HepG2 (cell line): Measurements from ENCODE around the gene CALML4. TPM values are rescaled to one million over a fixed set of nuclear protein-coding genes. Genes with fewer than 3 reads are reported as not detected.

Experiments used
- ATAC-seq: fragments of 200-7000 bp; cut with Tn5 transposase; 3 replicates; pipeline ENCODE4 v1.9.1; 2020; ENCODE audit warnings: mild to moderate bottlenecking, moderate library complexity
- BruUV-seq: library from RNA; stranded (reverse); fragments of 400-500 nt; replicated peaks from 2 replicates; lab custom pipeline; 2021; lab: Mats Ljungman, UMichigan
- CTCF ChIA-PET: fragments of 300-600 bp; formaldehyde crosslinking; extraction: SDS; loops from one replicate; lab custom pipeline; 2021; ENCODE audit warnings: low total read pairs, inconsistent platforms, low intra/inter-chr PET ratio; lab: Yijun Ruan, JAX
- POLR2A ChIA-PET: fragments of 350-600 bp; sonication (Branson Sonifier 250); formaldehyde crosslinking; loops from one replicate; lab custom pipeline; 2020; ENCODE audit warnings: antibody characterized with exemption, inconsistent platforms; lab: Yijun Ruan, JAX
- DNase-seq: peaks from one replicate; pipeline ENCODE4 v3.0.0-alpha.2; 2015; ENCODE audit warnings: low spot score
- FAIRE-seq: peaks from 3 replicates; lab custom pipeline; 2011; peaks lifted over from hg19 to GRCh38; lab: Jason Lieb, UNC
- H2AFZ ChIP-seq: one replicate; pipeline ENCODE4 v1.6.1; 2011; ENCODE audit warnings: low read length, inconsistent platforms
- H3K27ac ChIP-seq: fragments of 300-600 bp; 3 replicates; pipeline ENCODE4 v1.8.0; 2011; ENCODE audit warnings: mixed run types, mild to moderate bottlenecking, mixed read lengths, low read length, inconsistent platforms; ENCODE audit not compliant: insufficient read depth; ENCODE audit errors: extremely low read length
- H3K27me3 ChIP-seq, 2 experiments: fragments of 200-600 bp in 1 of 2; 2 replicates in 1 of 2; 3 replicates in 1 of 2; pipeline versions ENCODE4 v1.6.0 to v1.8.0; 2011; ENCODE audit warnings: low read length in 2 of 2, mild to moderate bottlenecking in 2 of 2, moderate library complexity in 2 of 2, inconsistent platforms in 1 of 2; ENCODE audit not compliant: insufficient read depth in 2 of 2, control insufficient read depth in 1 of 2
- H3K36me3 ChIP-seq, 2 experiments: fragments of 200-600 bp in 1 of 2; replicated peaks in 1 of 2; 2 replicates in 1 of 2; 3 replicates in 1 of 2; pipeline versions ENCODE4 v1.5.1 to v1.8.0; 2011; ENCODE audit warnings: low read length in 2 of 2, inconsistent platforms in 1 of 2; ENCODE audit not compliant: insufficient read depth in 2 of 2, control insufficient read depth in 1 of 2
- H3K4me1 ChIP-seq: 2 replicates; pipeline ENCODE4 v1.5.1; 2012; ENCODE audit warnings: low read length, inconsistent platforms; ENCODE audit not compliant: insufficient read depth
- H3K4me2 ChIP-seq: 2 replicates; pipeline ENCODE4 v1.6.0; 2011; ENCODE audit warnings: low read depth, low read length, inconsistent platforms
- H3K4me3 ChIP-seq, 3 experiments: fragments of 200-600 bp in 1 of 3; sonication (generic), shearing (Covaris generic) in 1 of 3; replicated peaks in 1 of 3; 2 replicates each; pipeline ENCODE4 v1.5.1; 2011 to 2016; ENCODE audit warnings: low read length in 3 of 3, inconsistent platforms in 2 of 3, low read depth in 2 of 3, mild to moderate bottlenecking in 2 of 3, control low read depth in 1 of 3, mixed read lengths in 1 of 3; ENCODE audit not compliant: insufficient read depth in 1 of 3
- H3K79me2 ChIP-seq: one replicate; pipeline ENCODE4 v1.6.1; 2011; ENCODE audit warnings: low read length, inconsistent platforms; ENCODE audit not compliant: insufficient read depth
- H3K9ac ChIP-seq: 2 replicates; pipeline ENCODE4 v1.6.0; 2011; ENCODE audit warnings: mild to moderate bottlenecking, low read depth, low read length, inconsistent platforms; ENCODE audit not compliant: insufficient read depth
- H3K9me3 ChIP-seq: 2 replicates; pipeline ENCODE4 v1.5.1; 2012; ENCODE audit warnings: mild to moderate bottlenecking, low read length
- H4K20me1 ChIP-seq: 2 replicates; pipeline ENCODE4 v1.6.0; 2011; ENCODE audit warnings: inconsistent platforms, mild to moderate bottlenecking, low read length, moderate library complexity; ENCODE audit not compliant: insufficient read depth
- MAFK ChIP-seq, 2 experiments: IDR thresholded peaks in 1 of 2; conservative IDR thresholded peaks in 1 of 2; 2 replicates each; pipeline ENCODE4 v1.6.1; 2011; ENCODE audit warnings: improper control_type of control experiment in 2 of 2, low read length in 2 of 2
- ZNF451 ChIP-seq: sonication (generic); formaldehyde crosslinking; IDR thresholded peaks from 2 replicates; pipeline ENCODE4 v1.5.0; 2020; ENCODE audit warnings: mild to moderate bottlenecking, missing genetic modification reagents
- ZNF564 ChIP-seq: sonication (generic); formaldehyde crosslinking; IDR thresholded peaks from 2 replicates; pipeline ENCODE4 v1.8.1; 2023; ENCODE audit warnings: mild to moderate bottlenecking, missing genetic modification reagents
- WGBS: methylation state at CpG from one replicate; pipeline ENCODE4 v1.1.6; 2017; ENCODE audit warnings: low lambda C conversion rate; 5-methylcytosine and 5-hydroxymethylcytosine counted together
- in situ Hi-C: cut with HindIII; loops from 2 replicates; pipeline ENCODE4 v1.10.0; 2017; ENCODE audit warnings: low pct_unique_long_range_greater_than_20kb; ENCODE audit not compliant: extremely low pct_ligation_motif_present
- intact Hi-C: fragments of 100-400 bp; cut with micrococcal nuclease; formaldehyde crosslinking; loops from one replicate; pipeline ENCODE4 v1.10.0; 2022; ENCODE audit not compliant: unreplicated experiment
- polyA plus RNA-seq, 8 experiments: library from polyadenylated mRNA; depleted of rRNA in 3 of 8; stranded (reverse) in 7 of 8; unstranded in 1 of 8; fragments of >200 nt; fragmentation: Illumina TruSeq in 4 of 8; extraction: Trizol in 4 of 8; gene quantifications; 2 replicates each; pipeline versions ENCODE4 v1.2.1 to v1.2.3, GENCODE V29; 2011 to 2016; ENCODE audit warnings: low read depth in 4 of 8, missing spikeins in 1 of 8, mixed read lengths in 1 of 8; ENCODE audit not compliant: insufficient read depth in 1 of 8
- total RNA-seq, 5 experiments: library from RNA; depleted of rRNA; stranded (reverse); fragments of >200 nt; fragmentation: Illumina TruSeq; extraction: Trizol; gene quantifications; 2 replicates each; pipeline ENCODE4 v1.2.3, GENCODE V29; 2016; ENCODE audit warnings: low read depth in 1 of 5

The CALML4 gene
- total and polyA plus RNA-seq, 2 of the 13 experiments (the other 11 are each of a cell fraction or from before 2014, with no cell fraction given) = 3.6 to 8.7 TPM

DNA sequence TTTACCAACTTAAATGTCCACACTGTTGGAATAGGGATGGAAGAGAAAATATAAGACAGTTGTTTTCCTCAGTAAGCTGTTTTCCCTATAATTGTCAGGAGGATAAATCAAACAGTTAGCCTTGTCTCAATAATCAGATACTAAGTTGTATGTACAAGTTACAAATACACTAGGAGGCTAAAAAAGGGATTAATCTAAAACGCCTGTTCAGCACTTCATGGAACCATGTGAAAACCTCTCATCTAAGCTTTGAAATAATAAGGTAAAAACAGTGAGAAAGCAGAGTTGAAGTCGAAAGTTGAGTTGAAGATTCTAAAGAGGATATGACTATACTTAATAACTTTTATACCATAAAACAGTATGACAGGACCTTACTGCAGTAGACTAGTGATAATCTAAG is 62.0 kb downstream of the CALML4 start:
- Histone ChIP-seq H3K4me1 (peaks cover 9% of the 10 kb centered on the region), H3K79me2 (peaks cover 5% of the 10 kb centered on the region), H3K9ac (no peak overlapping the region), H3K36me3 (peaks cover 2 to 26% of the 10 kb centered on the region in 2 experiments), H2AFZ (no peak overlapping the region), H3K27ac (no peak overlapping the region), H3K4me2 (no peak overlapping the region), H3K27me3 (no peaks in the 10 kb centered on the region), H3K4me3 (no peak overlapping the region), H3K9me3 (no peaks in the 10 kb centered on the region), H4K20me1 (no peaks in the 10 kb centered on the region)
- intact Hi-C loops = no loop called here
- DNase-seq (no peak), FAIRE-seq (no peak), ATAC-seq (no peak)
- in situ Hi-C loops = no loop called here
- no TSS peak for BruUV-seq
- no peak for TF ChIP-seq ZNF564 (CRISPR knock-in tag)
- TF ChIP-seq ZNF451 (CRISPR knock-in tag) = no peak
- peak; percentile 20 to 50; a peak in 2 of 4 replicates for TF ChIP-seq MAFK (conservative IDR thresholded peaks at IDR 0.05 in 1 of 2, IDR thresholded peaks at IDR 0.05 in 1 of 2; ENCODE audit: low read length in 2 of 2)
- ChIA-PET POLR2A (no interaction called here), CTCF (no interaction called here)
- 96% methylated on average over 2 of the region's 2 CpGs for WGBS

Other genes with a start within 250 kb of the CALML4 start
- gene PIAS1, start 151.0 kb downstream of the CALML4 start, total RNA-seq (2016; rRNA removed; fragmentation: Illumina TruSeq; extraction: Trizol) = 20.7 and 23.2 TPM in 2 replicates
- gene PIAS1, start 151.0 kb downstream of the CALML4 start, polyA plus RNA-seq (2011; rRNA removed) = 27.8 and 33.7 TPM in 2 replicates
- gene CLN6, start 24.4 kb upstream of the CALML4 start, total RNA-seq (2016; rRNA removed; fragmentation: Illumina TruSeq; extraction: Trizol) = 11.1 and 27.1 TPM in 2 replicates
- gene CLN6, start 24.4 kb upstream of the CALML4 start, polyA plus RNA-seq (2011; rRNA removed) = 24.9 and 26.6 TPM in 2 replicates
- 38.1 and 41.2 TPM in 2 replicates for gene FEM1B, start 72.4 kb upstream of the CALML4 start, total RNA-seq (2016; rRNA removed; fragmentation: Illumina TruSeq; extraction: Trizol)
- 40.0 and 40.3 TPM in 2 replicates for gene FEM1B, start 72.4 kb upstream of the CALML4 start, polyA plus RNA-seq (2011; rRNA removed)
- not detected in 2 replicates for gene ITGA11, start 226.8 kb upstream of the CALML4 start, total RNA-seq (2016; rRNA removed; fragmentation: Illumina TruSeq; extraction: Trizol)
- gene ITGA11, start 226.8 kb upstream of the CALML4 start, polyA plus RNA-seq (2011; rRNA removed) = not detected in 2 replicates